Activated naive CD4-positive, alpha-beta T cell treated with anti-CD3 and anti-CD28 coated beads, Interleukin-2, amount 50 U/mL, for 24 hours (primary cell): ENCODE data around the gene IFTAP.

Experiments used
- H3K27ac Mint-ChIP-seq: one replicate; pipeline ENCODE4 v1.8.0; 2021; ENCODE audit warnings: mild to moderate bottlenecking, mixed read lengths
- H3K27me3 Mint-ChIP-seq: one replicate; pipeline ENCODE4 v1.8.0; 2021; ENCODE audit warnings: mixed read lengths
- H3K36me3 Mint-ChIP-seq: one replicate; pipeline ENCODE4 v1.8.0; 2021; ENCODE audit warnings: mixed read lengths
- H3K4me1 Mint-ChIP-seq: one replicate; pipeline ENCODE4 v1.8.0; 2021; ENCODE audit warnings: mixed read lengths
- H3K4me3 Mint-ChIP-seq: one replicate; pipeline ENCODE4 v1.8.0; 2021; ENCODE audit warnings: mild to moderate bottlenecking, mixed read lengths
- H3K9me3 Mint-ChIP-seq: one replicate; pipeline ENCODE4 v1.8.0; 2021; ENCODE audit warnings: mixed read lengths

The IFTAP gene

DNA sequence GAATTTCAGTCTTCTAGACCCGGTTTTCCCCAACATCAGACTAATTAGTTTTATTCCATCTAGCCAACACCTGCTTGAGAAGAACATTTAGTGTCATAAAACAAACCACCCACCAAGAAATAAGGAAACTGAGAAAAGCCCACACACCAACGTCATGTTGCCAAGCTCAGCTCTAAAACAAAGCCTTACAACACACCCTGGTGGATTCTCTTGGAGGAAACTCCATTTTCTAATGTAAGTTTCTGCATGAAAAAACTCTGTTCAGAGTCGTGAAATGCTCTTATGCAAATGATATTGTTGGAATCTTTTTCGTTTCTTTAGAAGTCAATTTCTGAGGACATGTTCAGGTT, 108.7 kb downstream of the IFTAP start:
- H3K9me3 Mint-ChIP-seq = no peaks in the 10 kb centered on the region
- no peaks in the 10 kb centered on the region for H3K36me3 Mint-ChIP-seq
- H3K4me1 Mint-ChIP-seq = no peaks in the 10 kb centered on the region
- no peak overlapping the region for H3K4me3 Mint-ChIP-seq
- H3K27ac Mint-ChIP-seq = no peak overlapping the region
- peaks cover 13% of the 10 kb centered on the region for H3K27me3 Mint-ChIP-seq
